Dedifferentiated amniotic fluid mesenchymal stem cell (primary cell): ENCODE results near the gene SRD5A1.

Source experiments
- DNase-seq: peaks from one replicate; pipeline ENCODE4 v3.0.0-alpha.2; 2016; ENCODE audit errors: extremely low spot score

Gene SRD5A1

GRCh38 chr5:6604341-6604740 lies 28.9 kb upstream of the SRD5A1 start:
- DNase-seq, result no peak

- DNase-seq, result no peak
Measured at GRCh38 chr5:6604946-6605345, 28.3 kb upstream of the SRD5A1 start.

GRCh38 chr5:6606884-6607558 lies 26.2 kb upstream of the SRD5A1 start:
- no peak for DNase-seq

- no peak for DNase-seq
Measured at GRCh38 chr5:6607559-6607936, 25.7 kb upstream of the SRD5A1 start.

GRCh38 chr5:6608016-6608415 lies 25.2 kb upstream of the SRD5A1 start:
- DNase-seq, result no peak

- no peak for DNase-seq
Measured at GRCh38 chr5:6611334-6612256, 21.6 kb upstream of the SRD5A1 start.

- DNase-seq, result no peak
Measured at GRCh38 chr5:6615034-6615815, 18.0 kb upstream of the SRD5A1 start.

GRCh38 chr5:6616632-6617031 lies 16.6 kb upstream of the SRD5A1 start:
- DNase-seq, result no peak

- no peak for DNase-seq
Measured at GRCh38 chr5:6623228-6623627, 10.0 kb upstream of the SRD5A1 start.

GRCh38 chr5:6623941-6624340 lies 9.3 kb upstream of the SRD5A1 start:
- DNase-seq, result no peak

GRCh38 chr5:6626508-6626907 lies 6.7 kb upstream of the SRD5A1 start:
- no peak for DNase-seq

- no peak for DNase-seq
Measured at GRCh38 chr5:6631441-6631840, 1.8 kb upstream of the SRD5A1 start.

GRCh38 chr5:6632324-6632887 lies 834 bp upstream of the SRD5A1 start:
- no peak for DNase-seq

GRCh38 chr5:6633469-6634245 lies 417 bp downstream of the SRD5A1 start:
- peak; percentile 20 for DNase-seq

- DNase-seq, result no peak
Measured at GRCh38 chr5:6634306-6634705, 1.1 kb downstream of the SRD5A1 start.

- no peak for DNase-seq
Measured at GRCh38 chr5:6634788-6635430, 1.7 kb downstream of the SRD5A1 start.

- no peak for DNase-seq
Measured at GRCh38 chr5:6636293-6636692, 3.1 kb downstream of the SRD5A1 start.

- no peak for DNase-seq
Measured at GRCh38 chr5:6637022-6637421, 3.8 kb downstream of the SRD5A1 start.

GRCh38 chr5:6637590-6637989 lies 4.3 kb downstream of the SRD5A1 start:
- no peak for DNase-seq

GRCh38 chr5:6638236-6638635 lies 5.0 kb downstream of the SRD5A1 start:
- DNase-seq, result no peak

GRCh38 chr5:6642655-6643054 lies 9.4 kb downstream of the SRD5A1 start:
- DNase-seq, result no peak
